ENCODE measurements around the gene PMFBP1. TPM values are rescaled to one million over a fixed set of nuclear protein-coding genes. Genes with fewer than 3 reads are reported as not detected.

The PMFBP1 gene
- total RNA-seq, 2 donors from 2014 or later: 0.57 to 0.60 TPM

DNA sequence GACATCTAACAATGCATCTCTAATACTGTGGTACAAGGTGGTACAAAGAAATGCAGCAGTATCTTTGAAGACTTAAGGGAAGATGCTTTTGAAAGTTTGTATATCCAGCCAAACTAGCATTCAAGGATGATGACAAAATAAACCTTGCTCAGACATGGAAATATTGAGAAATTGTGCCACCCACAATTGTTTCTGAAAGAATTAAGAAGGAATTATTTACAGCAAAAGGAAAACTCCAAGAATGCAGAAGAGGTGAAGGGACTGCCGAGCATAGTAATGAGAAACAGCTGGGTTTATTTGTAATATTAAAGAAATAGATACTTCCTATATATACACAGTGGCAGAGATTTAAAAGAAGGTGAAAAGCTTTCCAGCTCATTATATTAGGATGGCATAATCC is 29.5 kb downstream of the PMFBP1 start:
- intact Hi-C loops (cut with DNase I): no loop called here
- no peak for DNase-seq (ENCODE audit: low spot score)

DNA sequence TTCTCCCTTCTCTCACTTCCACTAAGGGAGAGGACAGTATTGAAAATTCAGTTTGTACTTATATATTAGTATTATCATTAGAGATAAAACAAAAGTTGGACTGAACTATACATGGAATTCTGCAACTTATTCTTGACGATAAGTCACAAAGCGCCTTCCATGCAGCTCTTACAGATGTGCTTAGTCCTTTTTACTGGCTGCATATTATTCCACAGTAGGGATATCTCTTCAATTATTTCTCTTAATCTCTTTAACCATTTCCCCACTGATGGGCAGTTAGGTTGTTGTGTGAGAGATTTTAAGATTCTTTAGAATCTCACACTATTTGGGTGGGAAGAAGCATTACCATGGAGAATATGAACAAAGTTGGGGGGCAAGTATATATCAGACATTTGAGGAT is 32.0 kb downstream of the PMFBP1 start:
- no peak for DNase-seq (ENCODE audit: low spot score)
- intact Hi-C loops (cut with DNase I): no loop called here

DNA sequence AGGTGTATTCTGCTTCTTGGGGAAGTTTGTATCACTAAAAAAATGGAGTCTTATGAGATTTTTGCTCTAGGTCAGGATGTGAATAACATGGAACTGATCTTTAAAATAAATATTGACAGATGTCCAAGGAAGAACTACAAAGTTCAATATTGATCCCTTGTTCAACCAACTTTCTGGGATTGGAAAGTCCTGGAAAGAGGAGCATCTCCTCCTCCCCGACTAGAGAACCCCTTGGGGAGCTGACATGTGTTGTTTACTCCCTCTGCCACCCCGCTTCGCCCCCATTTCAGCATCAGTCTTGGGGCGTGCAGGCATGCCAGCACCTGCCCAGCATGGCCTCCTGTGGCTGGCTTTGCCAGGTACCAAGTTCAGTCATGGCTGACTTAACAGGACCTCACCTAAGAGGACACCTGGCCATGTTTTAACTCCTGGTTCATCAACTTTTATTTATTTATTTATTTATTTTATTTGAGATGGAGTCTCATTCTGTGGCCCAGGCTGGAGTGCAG is 33.8 kb downstream of the PMFBP1 start:
- intact Hi-C loops (cut with DNase I): no loop called here
- DNase-seq (ENCODE audit: low spot score): no peak

DNA sequence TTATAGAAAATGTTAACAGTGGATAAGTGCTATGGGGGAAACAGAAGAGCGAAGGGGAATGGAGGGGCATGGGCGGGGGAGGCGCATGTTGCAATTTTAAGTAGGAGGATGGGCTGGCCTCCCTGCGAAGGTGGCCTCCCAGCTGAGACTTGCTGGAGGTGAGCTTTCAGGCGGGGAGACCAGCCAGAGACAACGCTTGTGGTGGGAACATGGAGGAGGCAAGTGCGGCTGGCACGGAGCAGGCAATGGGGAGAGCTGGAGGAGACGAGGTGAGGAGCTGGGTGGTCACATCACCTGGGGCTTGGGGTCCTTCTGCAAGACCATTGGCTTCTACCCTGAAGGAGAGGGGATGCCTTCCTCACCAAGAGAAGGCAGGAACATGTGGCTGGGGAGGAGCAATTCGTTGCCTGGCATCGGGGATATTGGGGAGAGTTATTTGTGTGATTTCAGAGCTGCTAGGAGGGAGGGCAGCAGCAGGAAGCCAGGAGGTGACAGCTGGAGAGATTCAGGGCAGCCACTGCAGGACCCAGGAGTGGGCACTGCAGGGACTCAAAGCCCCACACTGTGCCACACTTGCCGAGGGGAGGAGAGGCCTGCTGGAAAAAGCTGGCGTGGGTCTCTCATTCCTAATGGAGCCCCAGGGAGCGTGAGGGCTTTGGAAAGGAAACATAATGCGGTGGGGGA is 34.4 kb downstream of the PMFBP1 start:
- intact Hi-C loops (cut with DNase I): no loop called here
- no peak for DNase-seq (ENCODE audit: low spot score)

DNA sequence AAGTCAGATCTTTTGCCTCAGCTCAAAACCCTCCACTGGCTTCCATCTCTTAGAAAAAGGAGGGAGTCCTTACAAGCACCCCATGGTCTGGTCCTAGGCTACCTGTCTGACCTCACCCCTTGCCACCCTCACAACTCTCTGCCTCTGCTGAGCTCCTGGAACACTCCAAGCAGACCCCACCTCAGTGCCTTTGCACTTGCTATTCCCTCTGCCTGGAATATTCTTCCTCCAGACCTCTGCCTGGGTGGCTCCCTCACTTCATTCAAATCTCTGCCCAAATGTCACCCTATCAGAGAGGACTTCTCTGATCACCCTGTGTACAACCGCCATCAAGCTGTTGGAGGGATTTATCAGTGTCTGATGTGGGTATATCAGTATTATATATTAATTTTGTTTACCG is 37.4 kb downstream of the PMFBP1 start:
- DNase-seq (ENCODE audit: low spot score): no peak
- intact Hi-C loops (cut with DNase I): no loop called here

DNA sequence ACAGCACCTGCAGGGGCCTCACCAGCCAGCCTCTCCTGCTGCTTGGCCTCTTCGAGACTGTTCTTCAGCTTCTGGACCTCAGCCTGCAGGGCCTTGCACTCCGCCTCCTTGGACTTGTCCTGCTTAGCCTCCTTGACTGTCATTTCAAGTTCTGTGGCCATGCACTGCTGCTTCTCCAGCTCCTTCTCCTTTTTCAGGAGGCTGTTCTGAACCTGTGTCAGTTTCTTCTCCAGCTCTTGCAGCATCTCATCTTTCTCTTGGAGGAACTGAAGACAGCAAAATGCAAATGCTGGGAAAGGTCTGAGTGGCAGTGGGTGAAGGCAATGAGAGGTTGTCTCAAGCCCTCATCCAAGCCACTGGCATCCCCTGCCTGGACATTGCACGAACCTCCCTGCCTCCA is 39.2 kb downstream of the PMFBP1 start:
- no peak for DNase-seq (ENCODE audit: low spot score)
- intact Hi-C loops (cut with DNase I): no loop called here

DNA sequence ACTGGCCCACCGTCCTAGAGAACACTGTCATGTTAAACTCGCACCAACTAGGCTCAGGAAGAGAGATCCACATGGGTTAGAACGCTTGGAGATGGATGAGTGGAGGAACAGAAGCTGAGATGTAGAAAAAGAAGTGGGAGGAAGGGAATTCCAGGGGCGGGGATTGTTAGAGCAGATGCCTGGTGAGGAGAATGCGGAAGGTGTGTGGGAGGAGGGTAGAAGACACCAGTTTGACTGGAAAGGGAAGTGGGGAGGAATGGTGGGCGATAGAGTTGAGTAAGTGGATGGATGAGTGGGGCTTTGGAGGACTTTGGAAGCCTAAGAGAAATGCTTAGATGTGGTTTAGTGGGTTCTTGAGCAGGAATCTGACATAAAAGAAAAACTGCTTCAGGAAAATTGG is 40.9 kb downstream of the PMFBP1 start:
- DNase-seq (ENCODE audit: low spot score): no peak
- intact Hi-C loops (cut with DNase I): no loop called here

DNA sequence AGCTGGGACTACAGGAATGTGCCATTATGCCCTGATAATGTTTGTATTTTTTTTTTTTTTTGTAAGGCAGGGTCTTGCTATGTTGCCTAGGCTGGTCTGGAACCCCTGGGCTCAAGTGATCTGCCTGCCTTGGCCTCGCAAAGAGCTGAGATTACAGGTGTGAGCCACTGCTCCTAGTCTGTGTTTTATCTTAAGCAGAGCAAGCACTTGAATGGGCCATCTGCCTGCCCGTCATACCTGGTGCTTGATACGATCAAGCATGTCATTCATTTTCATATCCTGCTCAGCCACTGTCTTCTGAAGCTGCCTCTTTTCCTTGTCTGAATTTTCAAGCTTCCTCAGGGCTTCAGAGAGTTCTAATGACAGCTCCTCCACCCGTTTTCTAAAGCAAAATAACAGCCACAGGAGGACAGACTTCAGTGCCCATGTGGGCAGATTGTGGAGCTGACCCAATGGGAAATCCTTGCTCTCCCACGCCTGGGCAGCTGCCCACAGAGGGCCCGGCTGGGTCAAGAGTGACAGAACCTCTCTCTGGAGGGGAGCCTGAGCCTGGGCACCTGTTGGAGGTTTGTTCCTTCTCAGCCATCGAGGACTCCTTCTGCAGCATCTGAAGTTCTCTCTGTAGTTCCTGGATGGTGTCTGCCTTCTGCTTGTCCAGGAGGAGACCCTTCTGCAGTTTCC is 41.8 kb downstream of the PMFBP1 start:
- no peak for DNase-seq (ENCODE audit: low spot score)
- intact Hi-C loops (cut with DNase I): loop anchor here in 1 of 2 donors (10.0 kb wide), 1 partner anchor 335 kb away; no protein-coding TSS in a partner anchor

DNA sequence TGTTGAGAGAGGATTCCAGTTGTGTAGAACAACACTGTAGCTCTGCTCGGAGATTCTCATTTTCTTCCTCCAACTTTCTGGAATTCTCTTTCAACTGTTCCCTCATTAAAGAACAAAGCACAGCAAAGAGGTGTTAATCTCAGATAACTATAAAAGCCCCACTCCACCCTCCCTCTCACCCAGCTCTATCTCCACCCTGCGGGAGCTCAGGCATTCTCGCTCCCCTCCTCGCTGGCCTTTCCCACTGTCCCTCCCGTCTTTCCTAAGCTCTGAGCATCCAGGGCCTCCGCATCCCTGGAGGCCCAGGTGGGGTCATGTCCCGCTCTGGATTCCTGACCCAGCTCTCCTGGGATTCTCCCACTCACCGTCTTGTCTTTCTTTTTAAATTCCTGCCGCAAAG is 43.3 kb downstream of the PMFBP1 start:
- intact Hi-C loops (cut with DNase I): loop anchor here in 1 of 2 donors (10.0 kb wide), 1 partner anchor 336 kb away; no protein-coding TSS in a partner anchor
- DNase-seq (ENCODE audit: low spot score): no peak

DNA sequence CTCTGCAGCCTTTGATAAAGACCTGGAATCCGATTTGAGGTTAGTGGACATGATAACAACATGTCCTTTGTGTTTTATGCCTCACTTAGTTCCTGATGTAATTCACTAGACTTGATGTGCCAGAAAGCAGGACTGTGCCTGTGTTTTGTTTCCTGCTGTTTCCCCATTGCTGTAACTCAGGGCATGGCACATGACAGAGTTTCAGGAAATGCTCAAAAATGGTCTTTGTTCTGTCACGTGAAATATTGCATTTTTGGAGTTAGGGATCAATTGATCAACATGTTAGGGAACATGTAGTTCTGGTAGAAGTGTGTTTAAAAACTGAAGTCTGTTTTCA is 45.6 kb downstream of the PMFBP1 start:
- no peak for DNase-seq (ENCODE audit: low spot score)
- intact Hi-C loops (cut with DNase I): loop anchor here in 1 of 2 donors (10.0 kb wide), 1 partner anchor 338 kb away; no protein-coding TSS in a partner anchor

DNA sequence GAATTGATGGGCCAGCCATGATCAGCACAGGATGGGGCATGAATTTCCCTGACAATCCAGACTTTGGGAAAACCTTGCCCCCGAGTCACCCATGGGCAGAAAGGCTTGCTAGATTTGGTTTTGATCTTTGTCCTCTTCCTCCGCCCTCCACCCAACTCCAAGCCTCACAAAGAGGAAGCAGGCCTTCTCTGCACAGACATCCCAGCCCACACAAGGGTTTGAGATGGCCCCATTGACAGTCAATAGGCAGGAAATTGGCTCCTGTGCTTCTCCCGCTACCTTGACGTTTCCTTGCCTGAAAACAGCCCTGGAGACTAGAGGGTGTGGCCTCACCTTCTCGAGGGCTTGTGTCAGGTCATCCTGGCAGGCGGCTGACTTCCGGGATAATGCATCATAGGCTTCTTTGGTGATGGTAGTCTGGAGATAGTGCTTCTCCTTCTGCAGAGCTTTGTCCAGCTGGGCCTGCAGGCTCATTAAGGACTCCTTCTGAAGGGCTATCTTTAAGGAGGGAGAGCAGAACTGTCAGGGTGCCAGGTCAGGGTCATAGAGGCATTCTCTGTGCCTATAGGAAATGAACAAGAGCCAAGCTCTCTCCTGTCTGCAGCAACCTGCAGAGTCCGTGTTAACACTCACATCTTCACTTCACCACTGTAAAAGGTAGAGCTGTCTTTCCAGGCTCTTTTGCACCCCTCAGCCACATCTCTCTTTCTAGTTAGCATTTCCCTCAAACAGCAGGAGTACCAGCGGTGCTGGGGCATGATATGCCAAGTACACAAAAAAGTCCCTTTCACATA is 46.1 kb downstream of the PMFBP1 start:
- DNase-seq (ENCODE audit: low spot score): no peak
- intact Hi-C loops (cut with DNase I): loop anchor here in 1 of 2 donors (10.0 kb wide), 1 partner anchor 339 kb away; no protein-coding TSS in a partner anchor

DNA sequence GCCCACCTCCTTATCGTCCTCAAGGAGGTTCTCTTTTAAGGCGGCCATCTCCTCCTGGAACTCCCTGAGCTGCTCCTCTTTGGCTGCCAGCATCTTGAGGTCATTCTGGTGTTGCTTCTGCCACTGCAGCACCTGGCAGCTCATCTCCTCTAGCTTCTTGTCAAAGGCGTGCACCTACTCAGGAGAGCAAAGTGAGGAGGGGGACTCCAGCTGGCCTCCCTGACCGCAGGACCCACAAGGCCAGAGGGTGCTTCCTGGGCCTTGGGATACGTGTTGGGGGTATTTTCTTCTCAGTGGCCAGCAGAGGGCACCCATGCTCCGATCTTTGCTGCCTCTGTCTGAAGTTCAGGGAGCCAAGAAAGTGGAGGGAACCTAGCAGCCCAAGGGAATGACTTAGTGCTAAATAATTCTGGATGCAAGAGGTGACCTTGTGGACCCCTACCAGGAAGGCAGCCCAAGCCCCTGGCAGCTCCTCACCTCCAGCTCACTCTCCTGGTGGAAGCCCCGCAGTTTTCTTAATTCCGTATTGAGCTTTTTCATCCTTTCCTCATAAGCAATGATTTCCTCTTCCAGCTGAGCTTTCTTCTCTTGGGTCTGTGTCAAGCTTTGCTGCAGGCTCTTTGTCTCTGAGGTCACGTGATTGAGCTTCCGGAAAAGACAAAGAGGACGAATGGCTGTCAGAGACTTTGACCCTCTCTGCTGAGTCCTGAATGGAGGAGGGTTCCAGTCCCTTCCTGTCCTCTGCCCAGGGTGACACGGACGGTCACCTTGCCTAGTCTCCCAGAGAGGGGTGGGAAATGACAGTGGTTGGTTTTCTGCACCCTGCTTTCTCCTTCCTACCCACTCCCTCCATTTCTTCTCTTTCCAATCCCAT is 47.0 kb downstream of the PMFBP1 start:
- intact Hi-C loops (cut with DNase I): loop anchor here in 1 of 2 donors (10.0 kb wide), 1 partner anchor 340 kb away; no protein-coding TSS in a partner anchor
- DNase-seq (ENCODE audit: low spot score): peak; percentile 92

DNA sequence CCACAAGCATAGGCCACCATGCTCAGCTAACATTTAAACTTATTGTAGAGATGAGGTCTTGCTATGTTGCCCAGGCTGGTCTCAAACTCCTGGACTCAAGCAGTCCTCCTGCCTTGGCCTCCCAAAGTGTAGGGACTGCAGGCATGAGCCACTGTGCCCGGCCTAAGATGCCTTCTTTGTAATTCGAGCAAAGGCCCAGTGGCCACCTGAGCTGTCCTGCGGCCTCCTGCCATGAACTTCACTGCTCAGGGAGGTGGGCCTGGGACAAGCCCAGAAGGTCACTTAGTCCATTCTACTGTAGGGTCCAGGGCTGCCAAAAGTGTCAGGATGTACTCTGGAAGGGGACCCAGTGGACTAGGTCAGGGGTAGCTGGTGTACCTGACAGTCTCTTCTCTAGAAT is 47.8 kb downstream of the PMFBP1 start:
- intact Hi-C loops (cut with DNase I): loop anchor here in 1 of 2 donors (10.0 kb wide), 1 partner anchor 341 kb away; no protein-coding TSS in a partner anchor
- DNase-seq (ENCODE audit: low spot score): no peak

DNA sequence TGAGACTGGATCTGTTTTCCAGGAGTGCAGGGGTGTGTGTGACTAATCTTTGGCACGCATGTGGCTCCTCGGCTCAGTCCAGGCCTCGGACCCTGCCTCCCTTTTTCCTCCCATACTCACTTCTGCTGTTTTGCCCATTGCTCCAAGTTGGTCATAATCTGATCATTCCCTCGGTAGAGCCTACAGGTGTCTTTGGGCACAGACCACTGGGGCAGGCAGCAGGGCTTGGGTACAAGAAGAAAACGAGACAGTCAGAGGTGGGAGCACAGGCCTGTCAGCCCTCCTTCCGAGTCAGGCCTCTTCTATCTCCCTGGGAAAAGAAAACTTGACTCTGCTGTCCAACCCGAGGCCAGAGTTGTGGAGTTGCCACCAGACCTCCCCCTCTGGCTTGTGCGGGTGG is 48.5 kb downstream of the PMFBP1 start:
- no peak for DNase-seq (ENCODE audit: low spot score)
- intact Hi-C loops (cut with DNase I): loop anchor here in 1 of 2 donors (10.0 kb wide), 1 partner anchor 341 kb away; no protein-coding TSS in a partner anchor

DNA sequence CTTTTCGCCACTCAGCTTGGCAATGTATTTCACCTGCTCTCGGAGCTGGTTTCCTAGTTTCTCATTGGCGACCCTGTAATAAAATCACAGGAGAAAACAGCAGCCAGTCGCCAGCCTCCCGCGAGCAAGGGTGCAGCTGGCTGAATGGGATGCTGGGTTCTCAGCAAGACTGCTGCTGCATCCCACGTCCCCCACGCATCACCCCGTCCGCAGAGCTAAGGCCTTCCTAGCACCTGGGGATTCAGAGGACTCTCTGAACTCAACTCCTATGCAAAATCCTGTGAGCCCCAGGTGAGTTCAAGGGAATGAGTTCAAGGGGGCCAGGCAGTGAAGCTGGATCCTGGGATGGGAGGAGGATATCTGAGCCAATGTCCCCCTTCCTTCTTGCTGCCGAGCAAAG is 49.0 kb downstream of the PMFBP1 start:
- intact Hi-C loops (cut with DNase I): loop anchor here in 1 of 2 donors (10.0 kb wide), 1 partner anchor 342 kb away; no protein-coding TSS in a partner anchor
- no peak for DNase-seq (ENCODE audit: low spot score)

DNA sequence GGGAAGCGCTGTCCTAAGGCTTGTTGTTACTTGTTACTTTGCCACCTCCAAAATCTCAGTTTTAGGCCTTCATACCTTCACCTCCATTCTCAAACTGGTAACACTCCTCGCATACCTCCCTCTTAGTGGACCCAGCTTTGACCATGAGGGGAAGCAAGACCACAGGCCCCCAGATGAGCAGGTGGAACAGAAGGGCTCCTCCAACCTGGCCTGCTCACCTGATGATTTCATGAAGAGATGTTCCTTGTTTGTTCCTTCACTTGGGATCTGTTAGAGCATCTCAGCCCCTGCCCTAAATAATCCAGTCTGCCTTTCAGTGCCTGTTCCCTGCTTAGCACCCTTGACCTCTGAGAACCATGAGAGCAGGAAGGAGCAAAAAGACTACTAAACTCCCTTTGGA is 49.6 kb downstream of the PMFBP1 start:
- intact Hi-C loops (cut with DNase I): loop anchor here in 1 of 2 donors (10.0 kb wide), 1 partner anchor 342 kb away; no protein-coding TSS in a partner anchor
- DNase-seq (ENCODE audit: low spot score): no peak

DNA sequence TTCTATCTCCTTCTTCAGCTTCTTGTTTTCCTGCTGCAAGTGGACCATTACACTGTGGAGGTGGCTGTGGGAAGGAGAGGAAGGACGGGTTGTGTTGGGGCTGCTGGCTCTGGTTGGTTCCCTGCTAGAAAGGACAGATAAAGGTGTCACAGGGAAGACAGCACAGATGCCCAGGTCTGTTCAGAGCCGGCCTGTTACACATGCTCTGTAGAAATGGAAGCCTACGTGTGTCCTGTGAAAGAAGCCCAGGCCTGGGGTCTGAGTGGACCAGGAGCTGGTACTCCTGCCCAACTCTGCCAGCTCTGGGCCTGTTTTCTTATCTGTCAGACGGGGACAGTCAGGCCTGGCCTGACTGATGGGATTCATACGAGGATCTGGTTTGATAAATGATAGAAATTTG is 51.9 kb downstream of the PMFBP1 start:
- no peak for DNase-seq (ENCODE audit: low spot score)
- intact Hi-C loops (cut with DNase I): loop anchor here in 1 of 2 donors (10.0 kb wide), 1 partner anchor 345 kb away; no protein-coding TSS in a partner anchor

DNA sequence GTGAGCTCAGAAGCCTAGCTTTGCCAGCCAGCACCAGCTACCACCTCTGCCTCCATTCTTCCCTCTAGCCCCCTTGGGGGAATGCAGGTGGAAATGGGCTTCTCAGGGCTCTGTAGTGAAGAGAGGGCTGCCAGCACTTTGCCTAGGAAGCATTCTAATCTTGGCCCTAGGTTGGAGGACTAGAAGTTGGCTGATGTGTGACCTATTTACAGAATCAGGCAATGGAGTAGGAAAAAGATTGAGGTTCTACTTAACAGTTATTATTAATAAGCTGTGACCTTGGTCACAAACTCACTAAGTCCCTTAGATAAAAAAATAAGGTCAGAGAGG is 58.4 kb downstream of the PMFBP1 start:
- intact Hi-C loops (cut with DNase I): no loop called here
- no peak for DNase-seq (ENCODE audit: low spot score)

Measured in posterior vena cava (tissue), 2 donors.